Peyer's patch (tissue), 4 donors: Measurements from ENCODE around the gene B3GNT8. TPM values are rescaled to one million over a fixed set of nuclear protein-coding genes. Genes with fewer than 3 reads are reported as not detected.
"Not testable (repeated sequence)": the region's sequence is repeated elsewhere in the genome, so short reads cannot be mapped to it uniquely, and the experiment has no call there.

Experiments
- DNase-seq, 3 donors: peaks; one replicate each; pipeline ENCODE4 v3.0.0-alpha.2; 2017 to 2019
- H3K27ac ChIP-seq, 4 donors: fragments of 200-600 bp; sonication (generic); one replicate each; pipeline ENCODE4 v1.5.1; 2016 to 2019
- H3K27me3 ChIP-seq, 2 donors: fragments of 200-600 bp; sonication (generic); one replicate each; pipeline ENCODE4 v1.5.1; 2019
- H3K36me3 ChIP-seq, 3 donors: fragments of 200-600 bp; sonication (generic); one replicate each; pipeline ENCODE4 v1.5.1; 2016 to 2019
- H3K4me1 ChIP-seq, 4 donors: fragments of 200-600 bp; sonication (generic); one replicate each; pipeline ENCODE4 v1.5.1; 2016 to 2019
- H3K4me3 ChIP-seq, 4 donors: fragments of 200-600 bp; sonication (generic); 1 replicate in 3 of 4; 2 replicates in 1 of 4; pipeline ENCODE4 v1.5.1; 2016 to 2019; ENCODE audit warnings: mild to moderate bottlenecking in 1 of 4
- H3K9me3 ChIP-seq, 4 donors: fragments of 200-600 bp; sonication (generic); one replicate each; pipeline ENCODE4 v1.5.1; 2016 to 2019; ENCODE audit warnings: mild to moderate bottlenecking in 1 of 4
- POLR2A ChIP-seq, 2 donors: fragments of 450-650 bp; IDR thresholded peaks; one replicate each; pipeline ENCODE4 v1.5.1; 2017; ENCODE audit warnings: antibody characterized with exemption in 2 of 2, mild to moderate bottlenecking in 2 of 2, moderate library complexity in 2 of 2
- total RNA-seq, 4 donors: library from RNA; depleted of rRNA; stranded (reverse); fragments of >200 nt; gene quantifications; one replicate each; pipeline ENCODE4 v1.1.0, GENCODE V29; 2016
- TF ChIP-seq, protein P1 (sequence below), 6 experiments: fragments of 450-650 bp in 4 of 6; fragments of 200-600 bp in 2 of 6; sonication (generic) in 1 of 6; IDR thresholded peaks; one replicate each; pipeline ENCODE4 v1.5.1; 2017 to 2019; ENCODE audit warnings: antibody characterized with exemption in 6 of 6, mild to moderate bottlenecking in 3 of 6, moderate library complexity in 1 of 6

B3GNT8 gene
- total RNA-seq, 4 donors from 2014 or later: 15.7 to 98.4 (median 62.8) TPM

GRCh38 chr19:41439441-41440222 lies 12.5 kb upstream of the B3GNT8 start, which contains the start of gene DMAC2:
TSS of gene DMAC2 (minus strand) at chr19:41439912. CDS start at chr19:41439899, 13 bp downstream.
- Histone ChIP-seq H3K27ac (peak within 1 kb of the TSS; percentile 82 to 98 (median 92)), H3K4me3 (peak within 1 kb of the TSS; percentile 65 to 91 (median 83)), H3K27me3 (no peaks in the 10 kb centered on the region), H3K4me1 (peaks cover 0 to 38% (median 3%) of the 10 kb centered on the region in 4 donors), H3K9me3 (no peaks in the 10 kb centered on the region), H3K36me3 (peaks cover 0 to 6% (median 0%) of the 10 kb centered on the region in 3 donors)
- peak; percentile 95 to 100 (median 98) for DNase-seq
- peak; percentile 84 to 87 for TF ChIP-seq POLR2A (IDR thresholded peaks at IDR 0.05)
- TF ChIP-seq, protein P1, sequence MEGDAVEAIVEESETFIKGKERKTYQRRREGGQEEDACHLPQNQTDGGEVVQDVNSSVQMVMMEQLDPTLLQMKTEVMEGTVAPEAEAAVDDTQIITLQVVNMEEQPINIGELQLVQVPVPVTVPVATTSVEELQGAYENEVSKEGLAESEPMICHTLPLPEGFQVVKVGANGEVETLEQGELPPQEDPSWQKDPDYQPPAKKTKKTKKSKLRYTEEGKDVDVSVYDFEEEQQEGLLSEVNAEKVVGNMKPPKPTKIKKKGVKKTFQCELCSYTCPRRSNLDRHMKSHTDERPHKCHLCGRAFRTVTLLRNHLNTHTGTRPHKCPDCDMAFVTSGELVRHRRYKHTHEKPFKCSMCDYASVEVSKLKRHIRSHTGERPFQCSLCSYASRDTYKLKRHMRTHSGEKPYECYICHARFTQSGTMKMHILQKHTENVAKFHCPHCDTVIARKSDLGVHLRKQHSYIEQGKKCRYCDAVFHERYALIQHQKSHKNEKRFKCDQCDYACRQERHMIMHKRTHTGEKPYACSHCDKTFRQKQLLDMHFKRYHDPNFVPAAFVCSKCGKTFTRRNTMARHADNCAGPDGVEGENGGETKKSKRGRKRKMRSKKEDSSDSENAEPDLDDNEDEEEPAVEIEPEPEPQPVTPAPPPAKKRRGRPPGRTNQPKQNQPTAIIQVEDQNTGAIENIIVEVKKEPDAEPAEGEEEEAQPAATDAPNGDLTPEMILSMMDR (IDR thresholded peaks at IDR 0.05): peak; percentile 19 to 75 (median 51)

GRCh38 chr19:41437944-41438574 lies 10.9 kb upstream of the B3GNT8 start:
- Histone ChIP-seq H3K27me3 (no peaks in the 10 kb centered on the region), H3K4me3 (no peak overlapping the region), H3K27ac (peak overlapping the region in 2 of 4 donors; percentile 60 to 76), H3K4me1 (peaks cover 0 to 38% (median 3%) of the 10 kb centered on the region in 4 donors), H3K9me3 (no peaks in the 10 kb centered on the region), H3K36me3 (peaks cover 0 to 14% (median 0%) of the 10 kb centered on the region in 3 donors)
- TF ChIP-seq, protein P1 (IDR thresholded peaks at IDR 0.05): no peak
- no peak for TF ChIP-seq POLR2A (IDR thresholded peaks at IDR 0.05)
- DNase-seq: peak in 2 of 3 donors; percentile 41 to 50

DNA sequence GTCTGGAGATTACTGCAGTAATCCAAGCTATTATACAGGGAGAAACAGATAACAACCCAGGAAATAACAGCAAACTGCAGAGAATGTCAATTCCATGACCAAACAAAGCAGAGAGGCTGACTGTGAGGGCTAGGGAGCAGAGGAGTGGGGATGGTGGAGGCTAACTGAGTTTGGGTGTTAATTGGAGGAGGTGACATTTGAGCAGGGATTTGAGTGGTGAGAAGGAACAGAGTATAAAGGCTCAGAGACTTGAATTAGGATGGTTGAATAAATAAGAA lies 9.4 kb upstream of the B3GNT8 start:
- Histone ChIP-seq H3K27ac (peak overlapping the region in 3 of 4 donors; percentile 44 to 81 (median 76)), H3K4me1 (peaks cover 0 to 35% (median 3%) of the 10 kb centered on the region in 4 donors)

DNA sequence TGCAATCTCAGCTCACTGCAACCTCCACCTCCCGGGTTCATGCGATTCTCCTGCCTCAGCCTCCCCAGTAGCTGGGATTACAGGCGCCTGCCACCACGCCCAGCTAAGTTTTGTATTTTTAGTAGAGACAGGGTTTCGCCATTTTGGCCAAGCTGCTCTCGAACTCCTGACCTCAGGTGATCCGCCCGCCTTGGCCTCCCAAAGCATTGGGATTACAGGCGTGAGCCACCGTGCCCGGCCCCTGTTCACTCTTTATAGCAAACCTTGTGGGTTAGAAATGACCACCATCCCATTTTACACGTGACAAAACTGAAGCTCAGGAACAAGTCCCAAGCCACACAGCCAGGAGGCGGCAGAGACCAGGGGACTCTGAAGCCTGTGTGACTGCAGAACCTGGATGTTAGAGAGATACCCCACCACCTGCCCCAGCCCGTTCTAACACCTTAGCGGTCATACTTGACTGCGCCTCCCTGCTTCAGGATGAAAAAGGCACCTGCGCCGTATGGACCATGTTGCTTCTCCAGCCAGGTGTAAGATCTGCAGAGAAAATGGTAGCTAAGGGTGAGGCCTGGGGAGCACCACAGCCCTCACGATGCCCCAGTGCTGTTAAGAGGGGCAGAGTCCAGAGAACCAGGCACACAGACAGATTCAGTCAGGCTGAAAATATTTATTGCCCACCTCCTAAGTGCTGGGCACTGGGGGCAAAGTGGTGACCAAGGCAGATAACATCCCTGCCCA lies 8.9 kb upstream of the B3GNT8 start:
- peak in 2 of 3 donors; percentile 75 to 78 for DNase-seq
- Histone ChIP-seq H3K36me3 (peaks cover 0 to 31% (median 0%) of the 10 kb centered on the region in 3 donors), H3K27me3 (no peaks in the 10 kb centered on the region), H3K9me3 (no peaks in the 10 kb centered on the region), H3K4me1 (peaks cover 0 to 31% (median 3%) of the 10 kb centered on the region in 4 donors), H3K4me3 (peak overlapping the region in 2 of 4 donors; percentile 13 to 18), H3K27ac (peak overlapping the region in 3 of 4 donors; percentile 44 to 83 (median 76))
- TF ChIP-seq, protein P1 (IDR thresholded peaks at IDR 0.05): peak in 4 of 6 experiments; percentile 6 to 71 (median 64)
- TF ChIP-seq POLR2A (IDR thresholded peaks at IDR 0.05): no peak

More for the DNA sequence above, 9.4 kb upstream of the B3GNT8 start:
- Histone ChIP-seq H3K4me3 (no peak overlapping the region), H3K9me3 (no peaks in the 10 kb centered on the region), H3K27me3 (no peaks in the 10 kb centered on the region), H3K36me3 (peaks cover 0 to 26% (median 0%) of the 10 kb centered on the region in 3 donors)
- peak in 1 of 2 donors; percentile 67 for TF ChIP-seq POLR2A (IDR thresholded peaks at IDR 0.05)
- TF ChIP-seq, protein P1 (IDR thresholded peaks at IDR 0.05): no peak
- DNase-seq: peak in 1 of 3 donors; percentile 7

DNA sequence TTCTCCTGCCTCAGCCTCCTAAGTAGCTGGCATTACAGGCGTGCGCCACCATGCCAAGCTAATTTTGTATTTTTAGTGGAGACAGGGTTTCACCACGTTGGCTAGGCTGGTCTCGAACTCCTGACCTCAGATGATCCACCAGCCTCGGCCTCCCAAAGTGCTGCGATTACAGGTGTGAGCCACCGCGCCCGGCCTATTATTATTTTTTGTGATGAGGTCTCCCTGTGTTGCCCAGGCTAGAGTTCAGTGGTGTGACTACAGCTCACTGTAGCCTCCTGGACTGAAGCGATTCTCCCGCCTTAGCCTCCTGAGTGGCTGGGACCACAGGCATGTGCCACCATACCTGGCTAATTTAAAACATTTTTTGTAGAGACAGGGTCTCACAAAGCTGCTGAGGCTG lies 8.2 kb upstream of the B3GNT8 start:
- not testable (repeated sequence) for H3K4me3 ChIP-seq, H3K27me3 ChIP-seq, H3K9me3 ChIP-seq
- DNase-seq: peak in 1 of 3 donors; percentile 25
- Histone ChIP-seq H3K4me1 (peaks cover 0 to 31% (median 3%) of the 10 kb centered on the region in 4 donors), H3K27ac (peak overlapping the region in 2 of 4 donors; percentile 76 to 83), H3K36me3 (peaks cover 0 to 34% (median 0%) of the 10 kb centered on the region in 3 donors)
